GM06990 (cell line): Measurements from ENCODE around the gene NBEA.

Experiments
- DNase-seq: peaks from one replicate; pipeline ENCODE4 v3.0.0-alpha.2; 2011; ENCODE audit not compliant: insufficient read length; ENCODE audit errors: extremely low read depth
- H3K27me3 ChIP-seq: replicated peaks from 2 replicates; pipeline ENCODE4 v1.6.0; 2011; ENCODE audit warnings: low read length; ENCODE audit not compliant: control insufficient read depth, insufficient read depth
- H3K36me3 ChIP-seq: 2 replicates; pipeline ENCODE4 v1.5.1; 2011; ENCODE audit warnings: low read length; ENCODE audit not compliant: control insufficient read depth, insufficient read depth
- H3K4me3 ChIP-seq: replicated peaks from 2 replicates; pipeline ENCODE4 v1.5.1; 2011; ENCODE audit warnings: low read depth, mild to moderate bottlenecking, control low read depth, low read length
- CTCF ChIP-seq: IDR thresholded peaks from 2 replicates; pipeline ENCODE4 v1.5.1; 2011; ENCODE audit warnings: low read length, control low read depth, mild to moderate bottlenecking, inconsistent platforms; ENCODE audit not compliant: insufficient read depth, poor library complexity, severe bottlenecking

Gene NBEA

DNA sequence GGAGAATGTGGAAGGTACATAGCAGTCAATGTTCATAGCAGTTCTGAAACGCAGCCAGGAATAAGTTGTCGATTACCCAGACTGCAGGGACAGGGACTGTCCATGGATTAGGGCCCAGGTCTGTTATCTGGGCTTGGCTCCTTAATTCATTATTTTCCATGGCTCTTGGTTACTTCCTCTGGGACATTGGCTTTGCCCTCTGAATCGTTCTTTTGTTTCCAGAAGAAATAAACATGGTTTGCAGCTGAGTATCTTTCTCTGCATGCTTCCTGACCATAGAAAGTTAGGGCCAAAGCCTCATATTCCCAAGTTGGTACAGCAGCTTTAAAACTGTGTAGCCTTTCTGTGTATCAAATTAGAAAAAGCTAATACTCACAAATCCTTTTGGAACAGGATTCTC is 656.2 kb downstream of the NBEA start:
- DNase-seq: no peak
- no peaks in the 10 kb centered on the region for H3K27me3 ChIP-seq
- TF ChIP-seq CTCF: no peak
- no peak overlapping the region for H3K4me3 ChIP-seq
- H3K36me3 ChIP-seq: no peaks in the 10 kb centered on the region

DNA sequence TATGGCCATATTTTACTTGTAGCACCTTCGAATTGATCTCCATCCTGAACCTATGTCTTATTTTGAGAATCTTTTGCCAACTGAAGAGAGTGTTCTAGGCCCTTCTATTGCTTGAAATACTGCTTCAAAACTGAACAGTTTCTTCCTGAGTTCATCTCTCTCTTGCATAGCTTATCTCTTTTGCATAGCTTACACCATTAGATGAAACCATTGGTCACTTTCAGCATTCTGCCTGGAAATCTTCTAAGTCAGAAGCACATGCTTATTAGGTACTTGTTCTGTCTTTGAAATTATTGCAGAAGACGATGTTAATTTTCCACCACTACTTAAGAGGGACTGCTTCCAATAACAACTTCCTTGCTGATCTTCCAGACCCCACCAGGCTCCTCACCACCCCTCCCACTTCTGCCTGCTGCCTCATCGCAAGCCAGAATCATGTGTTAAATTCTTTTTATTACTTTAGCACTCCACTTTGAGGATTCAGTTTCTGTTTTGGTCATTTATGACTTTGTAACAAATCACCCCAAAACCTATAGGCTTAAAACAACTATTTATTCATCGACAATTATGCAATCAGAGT is 656.8 kb downstream of the NBEA start:
- H3K36me3 ChIP-seq: no peaks in the 10 kb centered on the region
- no peaks in the 10 kb centered on the region for H3K27me3 ChIP-seq
- DNase-seq: no peak
- no peak for TF ChIP-seq CTCF
- no peak overlapping the region for H3K4me3 ChIP-seq

- no peaks in the 10 kb centered on the region for H3K27me3 ChIP-seq
- H3K4me3 ChIP-seq: no peak overlapping the region
- no peak for TF ChIP-seq CTCF
- H3K36me3 ChIP-seq: no peaks in the 10 kb centered on the region
- DNase-seq: no peak
These were observed 657.3 kb downstream of the NBEA start for GRCh38 chr13:35599384-35599783.

GRCh38 chr13:35600137-35600536 is 658.1 kb downstream of the NBEA start:
- TF ChIP-seq CTCF: no peak
- Histone ChIP-seq H3K36me3 (no peaks in the 10 kb centered on the region), H3K27me3 (no peaks in the 10 kb centered on the region), H3K4me3 (no peak overlapping the region)
- no peak for DNase-seq

GRCh38 chr13:35603593-35604285 is 661.7 kb downstream of the NBEA start:
- DNase-seq: no peak
- Histone ChIP-seq H3K27me3 (no peaks in the 10 kb centered on the region), H3K36me3 (no peaks in the 10 kb centered on the region), H3K4me3 (no peak overlapping the region)
- no peak for TF ChIP-seq CTCF
